Liver (tissue), 9 donors: ENCODE data around the gene ZNF224. TPM values are rescaled to one million over a fixed set of nuclear protein-coding genes. Genes with fewer than 3 reads are reported as not detected.

ENCODE experiments used
- DNase-seq: peaks from one replicate; pipeline ENCODE4 v3.0.0-alpha.2; 2017; ENCODE audit warnings: low spot score
- H3K27ac ChIP-seq, 2 donors: one replicate each; pipeline ENCODE4 v1.7.0; 2013; ENCODE audit warnings: inconsistent platforms in 2 of 2, low read length in 2 of 2, control low read depth in 1 of 2, low read depth in 1 of 2, mild to moderate bottlenecking in 1 of 2
- H3K27me3 ChIP-seq, 4 donors: one replicate each; pipeline versions ENCODE4 v1.6.1 to v1.7.0; 2013; ENCODE audit warnings: low read length in 3 of 4, inconsistent platforms in 1 of 4, mild to moderate bottlenecking in 1 of 4, moderate library complexity in 1 of 4; ENCODE audit not compliant: control insufficient read depth in 4 of 4, insufficient read depth in 4 of 4
- H3K36me3 ChIP-seq, 4 donors: one replicate each; pipeline versions ENCODE4 v1.6.1 to v1.7.0; 2013; ENCODE audit warnings: low read length in 3 of 4, mild to moderate bottlenecking in 3 of 4, low read depth in 1 of 4, moderate library complexity in 1 of 4; ENCODE audit not compliant: control insufficient read depth in 4 of 4, insufficient read depth in 3 of 4
- H3K4me1 ChIP-seq, 4 donors: one replicate each; pipeline versions ENCODE4 v1.6.1 to v1.7.0; 2013; ENCODE audit warnings: low read length in 3 of 4, mild to moderate bottlenecking in 3 of 4, moderate library complexity in 1 of 4; ENCODE audit not compliant: control insufficient read depth in 4 of 4, insufficient read depth in 4 of 4
- H3K4me3 ChIP-seq, 3 donors: one replicate each; pipeline versions ENCODE4 v1.6.1 to v1.7.0; 2013; ENCODE audit warnings: low read length in 3 of 3, control low read depth in 1 of 3, low read depth in 1 of 3, mild to moderate bottlenecking in 1 of 3
- H3K9ac ChIP-seq, 2 donors: one replicate each; pipeline ENCODE4 v1.7.0; 2013; ENCODE audit warnings: low read length in 2 of 2, mild to moderate bottlenecking in 2 of 2, moderate library complexity in 2 of 2, control low read depth in 1 of 2, low read depth in 1 of 2
- H3K9me3 ChIP-seq, 4 donors: one replicate each; pipeline versions ENCODE4 v1.6.1 to v1.7.0; 2013; ENCODE audit warnings: low read length in 3 of 4; ENCODE audit not compliant: control insufficient read depth in 4 of 4
- CTCF ChIP-seq: fragments of 150-350 bp; IDR thresholded peaks from 2 replicates; pipeline ENCODE4 v1.5.1; 2017; ENCODE audit warnings: improper control_type of control experiment, low read depth, low read length; ENCODE audit not compliant: missing input control
- EGR1 ChIP-seq, 2 donors: IDR thresholded peaks; 2 replicates each; pipeline ENCODE4 v1.6.1; 2016 to 2018; ENCODE audit warnings: antibody characterized with exemption in 2 of 2, low read depth in 2 of 2
- FOXA1 ChIP-seq: IDR thresholded peaks from 2 replicates; pipeline ENCODE4 v1.6.1; 2016; ENCODE audit warnings: antibody characterized with exemption
- FOXA2 ChIP-seq: IDR thresholded peaks from 2 replicates; pipeline ENCODE4 v1.6.1; 2016; ENCODE audit warnings: antibody characterized with exemption
- GABPA ChIP-seq, 2 donors: IDR thresholded peaks in 1 of 2; conservative IDR thresholded peaks in 1 of 2; 2 replicates each; pipeline ENCODE4 v1.6.1; 2016; ENCODE audit warnings: antibody characterized with exemption in 2 of 2, mild to moderate bottlenecking in 1 of 2, moderate library complexity in 1 of 2
- HNF4A ChIP-seq, 2 donors: conservative IDR thresholded peaks; 2 replicates each; pipeline ENCODE4 v1.6.1; 2016; ENCODE audit warnings: antibody characterized with exemption in 2 of 2, mild to moderate bottlenecking in 2 of 2
- HNF4G ChIP-seq: IDR thresholded peaks from 2 replicates; pipeline ENCODE4 v1.6.1; 2016; ENCODE audit warnings: antibody characterized with exemption
- JUND ChIP-seq, 2 donors: IDR thresholded peaks; 2 replicates each; pipeline ENCODE4 v1.6.1; 2016; ENCODE audit warnings: antibody characterized with exemption in 2 of 2
- NR2F2 ChIP-seq: IDR thresholded peaks from 2 replicates; pipeline ENCODE4 v1.6.1; 2016; ENCODE audit warnings: antibody characterized with exemption
- RAD21 ChIP-seq, 2 donors: IDR thresholded peaks; 2 replicates each; pipeline ENCODE4 v1.6.1; 2016; ENCODE audit warnings: antibody characterized with exemption in 2 of 2, mild to moderate bottlenecking in 2 of 2
- RXRA ChIP-seq, 2 donors: IDR thresholded peaks; 2 replicates each; pipeline ENCODE4 v1.6.1; 2017 to 2018; ENCODE audit warnings: antibody characterized with exemption in 2 of 2, mild to moderate bottlenecking in 1 of 2
- SP1 ChIP-seq: IDR thresholded peaks from 2 replicates; pipeline ENCODE4 v1.6.1; 2018; ENCODE audit warnings: antibody characterized with exemption, mild to moderate bottlenecking
- TAF1 ChIP-seq: conservative IDR thresholded peaks from 2 replicates; pipeline ENCODE4 v1.6.1; 2016; ENCODE audit warnings: antibody characterized with exemption, mild to moderate bottlenecking
- YY1 ChIP-seq: IDR thresholded peaks from 2 replicates; pipeline ENCODE4 v1.6.1; 2016; ENCODE audit warnings: antibody characterized with exemption, mild to moderate bottlenecking
- WGBS: extraction: QIAGEN DNeasy Blood & Tissue Kit; methylation state at CpG from one replicate; pipeline ENCODE4 v1.1.7; 2013; 5-methylcytosine and 5-hydroxymethylcytosine counted together
- polyA plus RNA-seq, 2 donors: library from polyadenylated mRNA; stranded (reverse) in 1 of 2; unstranded in 1 of 2; fragments of 200-250 nt in 1 of 2; fragments of >200 nt in 1 of 2; fragmentation: Nextera tagmentation in 1 of 2; extraction: Ambion mirVana in 1 of 2; gene quantifications; one replicate each; pipeline versions ENCODE4 v1.2.1 to v1.2.3, GENCODE V29; 2013 to 2015
- total RNA-seq, 2 donors: library from RNA; depleted of rRNA; stranded (reverse); fragments of >200 nt; gene quantifications; one replicate each; pipeline ENCODE4 v1.2.3, GENCODE V29; 2014
- TF ChIP-seq, protein P1 (sequence below): IDR thresholded peaks from 2 replicates; pipeline ENCODE4 v1.6.1; 2016; ENCODE audit warnings: antibody characterized with exemption
- TF ChIP-seq, protein P2 (sequence below): IDR thresholded peaks from 2 replicates; pipeline ENCODE4 v1.6.1; 2016; ENCODE audit warnings: antibody characterized with exemption
- TF ChIP-seq, protein P3 (sequence below): IDR thresholded peaks from 2 replicates; pipeline ENCODE4 v1.6.1; 2016; ENCODE audit warnings: antibody characterized with exemption, mild to moderate bottlenecking
- TF ChIP-seq, protein P4 (sequence below): IDR thresholded peaks from 2 replicates; pipeline ENCODE4 v1.6.1; 2016; ENCODE audit warnings: antibody characterized with exemption
- donor health status: healthy.
- donor health status: healthy.
- donor health status: healthy.
- donor health status: healthy.
- donor health status: healthy.

Gene ZNF224
- total RNA-seq: 10 to 100 TPM; 19.8 to 20.7 TPM
- 1 to 10 TPM; 4.5 to 9.9 TPM for polyA plus RNA-seq

DNA sequence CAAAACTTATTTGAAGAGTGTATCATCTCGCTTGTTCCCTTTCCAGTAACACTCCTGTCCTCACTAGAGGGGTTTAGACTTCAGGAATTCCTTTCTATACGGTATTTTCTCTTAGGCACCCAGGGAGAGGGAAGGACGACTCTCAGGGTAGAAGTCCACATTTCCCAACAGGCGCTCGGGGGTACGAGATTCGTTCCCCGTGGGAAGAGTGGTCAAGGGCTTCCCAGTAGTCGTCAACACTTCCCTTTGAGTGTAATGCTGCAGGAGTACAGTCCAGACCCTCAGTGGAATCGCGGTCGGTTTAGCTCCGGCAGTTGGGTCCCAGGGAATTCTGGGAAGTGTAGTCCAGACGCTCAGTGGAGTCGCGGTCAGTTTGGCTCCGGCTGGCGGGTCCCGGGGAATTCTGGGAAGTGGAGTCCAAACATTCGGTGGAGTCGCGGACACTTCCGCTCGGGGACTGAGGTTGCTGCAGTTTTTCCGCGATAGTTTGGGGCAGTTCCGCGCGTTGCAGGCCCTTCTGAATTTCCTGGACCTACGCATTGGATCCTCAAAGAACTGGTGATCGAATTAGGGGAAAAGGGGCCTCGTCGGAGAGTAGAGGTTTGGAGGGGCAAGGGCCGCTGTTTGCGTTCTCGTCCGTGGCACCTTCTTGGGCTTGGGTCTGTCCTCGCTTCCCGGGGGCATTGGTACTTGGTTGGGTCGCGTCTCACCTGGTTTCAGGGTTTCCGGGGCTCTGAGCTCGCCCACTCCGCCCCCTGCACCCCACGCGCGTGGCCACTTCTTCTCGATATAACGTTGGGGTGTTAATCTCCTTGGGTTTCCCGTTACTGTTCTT is at the start of gene ZNF224:
Gene ZNF224 (plus strand): TSS at position 431 of the 835 bp plus-strand sequence. CDS start 3,513 bp downstream, outside the sequence.
- TF ChIP-seq FOXA1 (no peak), YY1 (peak; percentile 87), JUND (IDR thresholded peaks at IDR 0.05) (peak in 1 of 2 donors; percentile 21), NR2F2 (no peak), TAF1 (peak; percentile 71), CTCF (no peak), RAD21 (IDR thresholded peaks at IDR 0.05) (peak; percentile 26 to 28), RXRA (IDR thresholded peaks at IDR 0.05) (peak in 1 of 2 donors; percentile 35), HNF4A (conservative IDR thresholded peaks at IDR 0.05) (peak; percentile 24 to 45), SP1 (peak; percentile 23), FOXA2 (no peak), EGR1 (IDR thresholded peaks at IDR 0.05; ENCODE audit: low read depth in 2 of 2) (no peak), GABPA (IDR thresholded peaks at IDR 0.05 in 1 of 2, conservative IDR thresholded peaks at IDR 0.05 in 1 of 2) (peak; percentile 76 to 95), HNF4G (no peak)
- TF ChIP-seq, protein P1, sequence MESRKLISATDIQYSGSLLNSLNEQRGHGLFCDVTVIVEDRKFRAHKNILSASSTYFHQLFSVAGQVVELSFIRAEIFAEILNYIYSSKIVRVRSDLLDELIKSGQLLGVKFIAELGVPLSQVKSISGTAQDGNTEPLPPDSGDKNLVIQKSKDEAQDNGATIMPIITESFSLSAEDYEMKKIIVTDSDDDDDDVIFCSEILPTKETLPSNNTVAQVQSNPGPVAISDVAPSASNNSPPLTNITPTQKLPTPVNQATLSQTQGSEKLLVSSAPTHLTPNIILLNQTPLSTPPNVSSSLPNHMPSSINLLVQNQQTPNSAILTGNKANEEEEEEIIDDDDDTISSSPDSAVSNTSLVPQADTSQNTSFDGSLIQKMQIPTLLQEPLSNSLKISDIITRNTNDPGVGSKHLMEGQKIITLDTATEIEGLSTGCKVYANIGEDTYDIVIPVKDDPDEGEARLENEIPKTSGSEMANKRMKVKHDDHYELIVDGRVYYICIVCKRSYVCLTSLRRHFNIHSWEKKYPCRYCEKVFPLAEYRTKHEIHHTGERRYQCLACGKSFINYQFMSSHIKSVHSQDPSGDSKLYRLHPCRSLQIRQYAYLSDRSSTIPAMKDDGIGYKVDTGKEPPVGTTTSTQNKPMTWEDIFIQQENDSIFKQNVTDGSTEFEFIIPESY: peak; percentile 93
- TF ChIP-seq, protein P2, sequence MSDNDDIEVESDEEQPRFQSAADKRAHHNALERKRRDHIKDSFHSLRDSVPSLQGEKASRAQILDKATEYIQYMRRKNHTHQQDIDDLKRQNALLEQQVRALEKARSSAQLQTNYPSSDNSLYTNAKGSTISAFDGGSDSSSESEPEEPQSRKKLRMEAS: peak; percentile 78
- TF ChIP-seq, protein P3, sequence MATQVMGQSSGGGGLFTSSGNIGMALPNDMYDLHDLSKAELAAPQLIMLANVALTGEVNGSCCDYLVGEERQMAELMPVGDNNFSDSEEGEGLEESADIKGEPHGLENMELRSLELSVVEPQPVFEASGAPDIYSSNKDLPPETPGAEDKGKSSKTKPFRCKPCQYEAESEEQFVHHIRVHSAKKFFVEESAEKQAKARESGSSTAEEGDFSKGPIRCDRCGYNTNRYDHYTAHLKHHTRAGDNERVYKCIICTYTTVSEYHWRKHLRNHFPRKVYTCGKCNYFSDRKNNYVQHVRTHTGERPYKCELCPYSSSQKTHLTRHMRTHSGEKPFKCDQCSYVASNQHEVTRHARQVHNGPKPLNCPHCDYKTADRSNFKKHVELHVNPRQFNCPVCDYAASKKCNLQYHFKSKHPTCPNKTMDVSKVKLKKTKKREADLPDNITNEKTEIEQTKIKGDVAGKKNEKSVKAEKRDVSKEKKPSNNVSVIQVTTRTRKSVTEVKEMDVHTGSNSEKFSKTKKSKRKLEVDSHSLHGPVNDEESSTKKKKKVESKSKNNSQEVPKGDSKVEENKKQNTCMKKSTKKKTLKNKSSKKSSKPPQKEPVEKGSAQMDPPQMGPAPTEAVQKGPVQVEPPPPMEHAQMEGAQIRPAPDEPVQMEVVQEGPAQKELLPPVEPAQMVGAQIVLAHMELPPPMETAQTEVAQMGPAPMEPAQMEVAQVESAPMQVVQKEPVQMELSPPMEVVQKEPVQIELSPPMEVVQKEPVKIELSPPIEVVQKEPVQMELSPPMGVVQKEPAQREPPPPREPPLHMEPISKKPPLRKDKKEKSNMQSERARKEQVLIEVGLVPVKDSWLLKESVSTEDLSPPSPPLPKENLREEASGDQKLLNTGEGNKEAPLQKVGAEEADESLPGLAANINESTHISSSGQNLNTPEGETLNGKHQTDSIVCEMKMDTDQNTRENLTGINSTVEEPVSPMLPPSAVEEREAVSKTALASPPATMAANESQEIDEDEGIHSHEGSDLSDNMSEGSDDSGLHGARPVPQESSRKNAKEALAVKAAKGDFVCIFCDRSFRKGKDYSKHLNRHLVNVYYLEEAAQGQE: peak; percentile 39
- TF ChIP-seq, protein P4, sequence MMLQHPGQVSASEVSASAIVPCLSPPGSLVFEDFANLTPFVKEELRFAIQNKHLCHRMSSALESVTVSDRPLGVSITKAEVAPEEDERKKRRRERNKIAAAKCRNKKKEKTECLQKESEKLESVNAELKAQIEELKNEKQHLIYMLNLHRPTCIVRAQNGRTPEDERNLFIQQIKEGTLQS: no peak
- Histone ChIP-seq H3K36me3 (peaks cover 2 to 24% (median 20%) of the 10 kb centered on the region in 4 donors), H3K27me3 (no peaks in the 10 kb centered on the region), H3K4me3 (peak within 1 kb of the TSS; percentile 68 to 82 (median 71)), H3K9ac (peak within 1 kb of the TSS; percentile 64 to 92), H3K9me3 (peaks cover 2 to 19% (median 13%) of the 10 kb centered on the region in 4 donors), H3K4me1 (peaks cover 0 to 14% (median 9%) of the 10 kb centered on the region in 4 donors), H3K27ac (peak within 1 kb of the TSS; percentile 44 to 72)
- peak; percentile 90 for DNase-seq
- WGBS: under 1% methylated on average over 50 of the region's 50 CpGs
